ENCODE results near the gene HMCN2.

Gene HMCN2

GRCh38 chr9:130347036-130347435 is 81.5 kb downstream of the HMCN2 start:
- no peaks in the 10 kb centered on the region for H3K79me1 ChIP-seq (replicated peaks; ENCODE audit: low read length, poor library complexity, severe bottlenecking)
- H3K9me3 ChIP-seq (ENCODE audit: control insufficient read depth, low read length): no peaks in the 10 kb centered on the region
- no peak overlapping the region for H3K27ac ChIP-seq (ENCODE audit: low read length, poor library complexity, severe bottlenecking)
- 78% methylated on average over 14 of the region's 14 CpGs for WGBS
- H3K4me1 ChIP-seq (ENCODE audit: control insufficient read depth, insufficient read depth, low read depth, low read length): peaks cover 8% of the 10 kb centered on the region
- H3K4ac ChIP-seq (ENCODE audit: low read depth in 1 of 2, low read length in 2 of 2): no peak overlapping the region
- no peak overlapping the region for H3K4me3 ChIP-seq (ENCODE audit: insufficient read depth in 1 of 2, low read depth in 1 of 2, low read length in 2 of 2)
- no peak overlapping the region for H2BK5ac ChIP-seq (ENCODE audit: low read depth, low read length, poor library complexity, severe bottlenecking)
- H2AK5ac ChIP-seq (ENCODE audit: low read length, severe bottlenecking): no peak overlapping the region
- no peak overlapping the region for H3K9ac ChIP-seq (ENCODE audit: low read length)
- no peaks in the 10 kb centered on the region for H3K36me3 ChIP-seq (ENCODE audit: control insufficient read depth in 1 of 2, insufficient read depth in 2 of 2, low read depth in 1 of 2, low read length in 2 of 2)
- H2AFZ ChIP-seq (ENCODE audit: low read depth, low read length): no peak overlapping the region
- no peak overlapping the region for H3K14ac ChIP-seq (ENCODE audit: low read length in 2 of 2)
- H2BK15ac ChIP-seq (ENCODE audit: low read depth, poor library complexity, severe bottlenecking): no peak overlapping the region
- no peak overlapping the region for H2BK120ac ChIP-seq (ENCODE audit: low read depth, low read length)
- H4K91ac ChIP-seq (ENCODE audit: low read length): no peak overlapping the region
- H2BK12ac ChIP-seq (ENCODE audit: low read length in 2 of 2): no peak overlapping the region
- no peak overlapping the region for H3K4me2 ChIP-seq (ENCODE audit: low read length, poor library complexity, severe bottlenecking)
- no peak overlapping the region for H3K18ac ChIP-seq (ENCODE audit: low read depth in 1 of 2, low read length in 2 of 2)
- no peak overlapping the region for H3K23ac ChIP-seq (ENCODE audit: low read length in 2 of 2)
- H3K27me3 ChIP-seq (ENCODE audit: control insufficient read depth in 1 of 2, insufficient read depth in 1 of 2, low read length in 2 of 2): peaks cover 27 to 37% of the 10 kb centered on the region in 2 experiments
- no peak overlapping the region for H4K8ac ChIP-seq (ENCODE audit: low read length)
- DNase-seq: no peak

DNA sequence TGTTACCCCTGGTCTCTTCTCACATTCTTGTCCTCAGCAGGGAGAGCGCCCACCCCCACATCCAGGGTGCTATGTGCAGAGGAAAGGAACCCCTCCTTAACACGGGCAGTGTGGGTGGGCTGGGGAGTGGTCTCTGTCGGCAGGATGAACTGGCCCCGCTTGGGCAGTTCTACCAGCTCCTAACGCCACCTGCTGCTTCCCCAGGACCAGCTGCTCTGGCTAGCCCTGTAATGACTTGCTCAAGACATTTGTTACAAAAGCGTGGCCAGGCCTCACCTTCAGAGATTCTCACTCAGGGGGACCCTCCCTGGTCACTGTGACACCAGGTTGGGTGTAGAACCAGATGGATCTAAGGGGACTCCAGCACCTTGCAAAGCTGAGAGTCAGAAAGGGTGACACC is 82.4 kb downstream of the HMCN2 start:
- Histone ChIP-seq H2BK15ac (ENCODE audit: low read depth, poor library complexity, severe bottlenecking) (no peak overlapping the region), H3K36me3 (ENCODE audit: control insufficient read depth in 1 of 2, insufficient read depth in 2 of 2, low read depth in 1 of 2, low read length in 2 of 2) (no peaks in the 10 kb centered on the region), H3K9ac (ENCODE audit: low read length) (no peak overlapping the region), H3K18ac (ENCODE audit: low read depth in 1 of 2, low read length in 2 of 2) (no peak overlapping the region), H3K4me3 (ENCODE audit: insufficient read depth in 1 of 2, low read depth in 1 of 2, low read length in 2 of 2) (no peak overlapping the region), H2BK5ac (ENCODE audit: low read depth, low read length, poor library complexity, severe bottlenecking) (no peak overlapping the region), H2BK120ac (ENCODE audit: low read depth, low read length) (no peak overlapping the region), H2AFZ (ENCODE audit: low read depth, low read length) (no peak overlapping the region), H3K9me3 (ENCODE audit: control insufficient read depth, low read length) (no peaks in the 10 kb centered on the region), H3K27me3 (ENCODE audit: control insufficient read depth in 1 of 2, insufficient read depth in 1 of 2, low read length in 2 of 2) (peaks cover 27 to 34% of the 10 kb centered on the region in 2 experiments), H3K14ac (ENCODE audit: low read length in 2 of 2) (no peak overlapping the region), H3K4me2 (ENCODE audit: low read length, poor library complexity, severe bottlenecking) (no peak overlapping the region), H4K91ac (ENCODE audit: low read length) (no peak overlapping the region), H3K79me1 (replicated peaks; ENCODE audit: low read length, poor library complexity, severe bottlenecking) (no peaks in the 10 kb centered on the region), H3K4me1 (ENCODE audit: control insufficient read depth, insufficient read depth, low read depth, low read length) (peaks cover 6% of the 10 kb centered on the region), H3K27ac (ENCODE audit: low read length, poor library complexity, severe bottlenecking) (no peak overlapping the region), H2BK12ac (ENCODE audit: low read length in 2 of 2) (no peak overlapping the region), H3K4ac (ENCODE audit: low read depth in 1 of 2, low read length in 2 of 2) (no peak overlapping the region), H2AK5ac (ENCODE audit: low read length, severe bottlenecking) (no peak overlapping the region), H4K8ac (ENCODE audit: low read length) (no peak overlapping the region), H3K23ac (ENCODE audit: low read length in 2 of 2) (no peak overlapping the region)
- DNase-seq: no peak
- WGBS: 50% methylated on average over 6 of the region's 6 CpGs

GRCh38 chr9:130348341-130348740 is 82.8 kb downstream of the HMCN2 start:
- whole genome bisulfite sequencing: 90% methylated on average over 21 of the region's 21 CpGs
- H3K4ac ChIP-seq (ENCODE audit: low read depth in 1 of 2, low read length in 2 of 2): no peak overlapping the region
- no peak overlapping the region for H3K4me2 ChIP-seq (ENCODE audit: low read length, poor library complexity, severe bottlenecking)
- peaks cover 6% of the 10 kb centered on the region for H3K4me1 ChIP-seq (ENCODE audit: control insufficient read depth, insufficient read depth, low read depth, low read length)
- no peak overlapping the region for H2BK5ac ChIP-seq (ENCODE audit: low read depth, low read length, poor library complexity, severe bottlenecking)
- no peak overlapping the region for H3K18ac ChIP-seq (ENCODE audit: low read depth in 1 of 2, low read length in 2 of 2)
- H3K9me3 ChIP-seq (ENCODE audit: control insufficient read depth, low read length): no peaks in the 10 kb centered on the region
- peaks cover 27 to 31% of the 10 kb centered on the region in 2 experiments for H3K27me3 ChIP-seq (ENCODE audit: control insufficient read depth in 1 of 2, insufficient read depth in 1 of 2, low read length in 2 of 2)
- no peak for DNase-seq
- no peak overlapping the region for H3K9ac ChIP-seq (ENCODE audit: low read length)
- H4K8ac ChIP-seq (ENCODE audit: low read length): no peak overlapping the region
- H2BK15ac ChIP-seq (ENCODE audit: low read depth, poor library complexity, severe bottlenecking): no peak overlapping the region
- no peak overlapping the region for H3K27ac ChIP-seq (ENCODE audit: low read length, poor library complexity, severe bottlenecking)
- H2AFZ ChIP-seq (ENCODE audit: low read depth, low read length): no peak overlapping the region
- H3K36me3 ChIP-seq (ENCODE audit: control insufficient read depth in 1 of 2, insufficient read depth in 2 of 2, low read depth in 1 of 2, low read length in 2 of 2): no peaks in the 10 kb centered on the region
- no peak overlapping the region for H3K4me3 ChIP-seq (ENCODE audit: insufficient read depth in 1 of 2, low read depth in 1 of 2, low read length in 2 of 2)
- no peak overlapping the region for H2BK12ac ChIP-seq (ENCODE audit: low read length in 2 of 2)
- H2BK120ac ChIP-seq (ENCODE audit: low read depth, low read length): no peak overlapping the region
- H3K79me1 ChIP-seq (replicated peaks; ENCODE audit: low read length, poor library complexity, severe bottlenecking): no peaks in the 10 kb centered on the region
- H3K14ac ChIP-seq (ENCODE audit: low read length in 2 of 2): no peak overlapping the region
- no peak overlapping the region for H4K91ac ChIP-seq (ENCODE audit: low read length)
- H2AK5ac ChIP-seq (ENCODE audit: low read length, severe bottlenecking): no peak overlapping the region
- H3K23ac ChIP-seq (ENCODE audit: low read length in 2 of 2): no peak overlapping the region

DNA sequence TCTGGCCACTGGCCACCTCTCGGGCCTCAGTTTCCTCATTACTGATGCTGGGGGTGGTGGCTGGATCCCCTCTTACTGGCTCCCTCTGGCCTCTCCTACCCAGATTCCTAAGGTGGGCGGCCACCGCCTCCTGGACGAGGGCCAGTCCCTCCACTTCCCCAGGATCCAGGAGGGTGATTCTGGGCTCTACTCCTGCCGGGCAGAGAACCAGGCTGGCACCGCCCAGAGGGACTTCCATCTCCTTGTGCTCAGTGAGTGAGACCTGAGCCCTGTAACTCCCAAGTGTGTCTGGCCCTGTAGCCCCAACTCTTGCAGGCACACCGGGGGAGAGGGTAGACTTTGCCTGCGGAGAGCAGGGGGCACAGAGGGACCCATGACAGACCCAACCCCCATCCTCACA is 83.3 kb downstream of the HMCN2 start:
- Histone ChIP-seq H4K91ac (ENCODE audit: low read length) (no peak overlapping the region), H2BK12ac (ENCODE audit: low read length in 2 of 2) (no peak overlapping the region), H3K4me2 (ENCODE audit: low read length, poor library complexity, severe bottlenecking) (no peak overlapping the region), H3K27ac (ENCODE audit: low read length, poor library complexity, severe bottlenecking) (no peak overlapping the region), H3K4ac (ENCODE audit: low read depth in 1 of 2, low read length in 2 of 2) (no peak overlapping the region), H4K8ac (ENCODE audit: low read length) (no peak overlapping the region), H3K79me1 (replicated peaks; ENCODE audit: low read length, poor library complexity, severe bottlenecking) (no peaks in the 10 kb centered on the region), H2AFZ (ENCODE audit: low read depth, low read length) (no peak overlapping the region), H3K9me3 (ENCODE audit: control insufficient read depth, low read length) (no peaks in the 10 kb centered on the region), H3K4me1 (ENCODE audit: control insufficient read depth, insufficient read depth, low read depth, low read length) (peaks cover 3% of the 10 kb centered on the region), H2BK5ac (ENCODE audit: low read depth, low read length, poor library complexity, severe bottlenecking) (no peak overlapping the region), H3K14ac (ENCODE audit: low read length in 2 of 2) (no peak overlapping the region), H2BK15ac (ENCODE audit: low read depth, poor library complexity, severe bottlenecking) (no peak overlapping the region), H3K4me3 (ENCODE audit: insufficient read depth in 1 of 2, low read depth in 1 of 2, low read length in 2 of 2) (no peak overlapping the region), H3K23ac (ENCODE audit: low read length in 2 of 2) (no peak overlapping the region), H2BK120ac (ENCODE audit: low read depth, low read length) (no peak overlapping the region), H3K18ac (ENCODE audit: low read depth in 1 of 2, low read length in 2 of 2) (no peak overlapping the region), H3K27me3 (ENCODE audit: control insufficient read depth in 1 of 2, insufficient read depth in 1 of 2, low read length in 2 of 2) (peaks cover 31 to 36% of the 10 kb centered on the region in 2 experiments), H3K36me3 (ENCODE audit: control insufficient read depth in 1 of 2, insufficient read depth in 2 of 2, low read depth in 1 of 2, low read length in 2 of 2) (no peaks in the 10 kb centered on the region), H3K9ac (ENCODE audit: low read length) (no peak overlapping the region), H2AK5ac (ENCODE audit: low read length, severe bottlenecking) (no peak overlapping the region)
- DNase-seq: no peak
- 91% methylated on average over 8 of the region's 8 CpGs for WGBS

Data from mesenchymal stem cell (in vitro differentiated cells and primary cell).